C4-2B (cell line): ENCODE measurements around the gene LGR6.
"Not testable (repeated sequence)": the region's sequence is repeated elsewhere in the genome, so short reads cannot be mapped to it uniquely, and the experiment has no call there.

Experiments
- H3K27ac ChIP-seq: fragments of 450-650 bp; 2 replicates; pipeline ENCODE4 v1.5.1; 2017
- ZFX ChIP-seq: fragments of 450-650 bp; IDR thresholded peaks from 2 replicates; pipeline ENCODE4 v1.6.1; 2017
- TF ChIP-seq, protein P1 (sequence below): fragments of 450-650 bp; conservative IDR thresholded peaks from 2 replicates; pipeline ENCODE4 v1.5.1; 2017; ENCODE audit warnings: mild to moderate bottlenecking

Gene LGR6

DNA sequence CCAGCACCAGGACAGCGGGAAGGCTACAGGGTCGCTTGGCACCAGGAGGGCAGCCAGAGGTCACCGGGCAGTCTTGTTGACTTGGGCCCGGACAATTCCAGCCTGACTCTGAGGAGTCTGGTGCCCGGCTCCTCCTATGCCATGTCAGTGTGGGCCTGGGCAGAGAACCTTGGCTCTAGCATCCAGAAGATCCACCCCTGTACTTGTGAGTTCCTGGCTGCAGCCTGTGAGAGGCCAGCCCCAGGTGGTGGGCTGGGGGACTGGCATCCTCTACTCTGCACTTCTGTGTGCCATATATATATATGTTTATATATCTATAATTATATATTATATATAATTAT is 21.6 kb upstream of the LGR6 start:
- no peak overlapping the region for H3K27ac ChIP-seq
- TF ChIP-seq, protein P1, sequence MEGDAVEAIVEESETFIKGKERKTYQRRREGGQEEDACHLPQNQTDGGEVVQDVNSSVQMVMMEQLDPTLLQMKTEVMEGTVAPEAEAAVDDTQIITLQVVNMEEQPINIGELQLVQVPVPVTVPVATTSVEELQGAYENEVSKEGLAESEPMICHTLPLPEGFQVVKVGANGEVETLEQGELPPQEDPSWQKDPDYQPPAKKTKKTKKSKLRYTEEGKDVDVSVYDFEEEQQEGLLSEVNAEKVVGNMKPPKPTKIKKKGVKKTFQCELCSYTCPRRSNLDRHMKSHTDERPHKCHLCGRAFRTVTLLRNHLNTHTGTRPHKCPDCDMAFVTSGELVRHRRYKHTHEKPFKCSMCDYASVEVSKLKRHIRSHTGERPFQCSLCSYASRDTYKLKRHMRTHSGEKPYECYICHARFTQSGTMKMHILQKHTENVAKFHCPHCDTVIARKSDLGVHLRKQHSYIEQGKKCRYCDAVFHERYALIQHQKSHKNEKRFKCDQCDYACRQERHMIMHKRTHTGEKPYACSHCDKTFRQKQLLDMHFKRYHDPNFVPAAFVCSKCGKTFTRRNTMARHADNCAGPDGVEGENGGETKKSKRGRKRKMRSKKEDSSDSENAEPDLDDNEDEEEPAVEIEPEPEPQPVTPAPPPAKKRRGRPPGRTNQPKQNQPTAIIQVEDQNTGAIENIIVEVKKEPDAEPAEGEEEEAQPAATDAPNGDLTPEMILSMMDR = no peak
- no peak for TF ChIP-seq ZFX

DNA sequence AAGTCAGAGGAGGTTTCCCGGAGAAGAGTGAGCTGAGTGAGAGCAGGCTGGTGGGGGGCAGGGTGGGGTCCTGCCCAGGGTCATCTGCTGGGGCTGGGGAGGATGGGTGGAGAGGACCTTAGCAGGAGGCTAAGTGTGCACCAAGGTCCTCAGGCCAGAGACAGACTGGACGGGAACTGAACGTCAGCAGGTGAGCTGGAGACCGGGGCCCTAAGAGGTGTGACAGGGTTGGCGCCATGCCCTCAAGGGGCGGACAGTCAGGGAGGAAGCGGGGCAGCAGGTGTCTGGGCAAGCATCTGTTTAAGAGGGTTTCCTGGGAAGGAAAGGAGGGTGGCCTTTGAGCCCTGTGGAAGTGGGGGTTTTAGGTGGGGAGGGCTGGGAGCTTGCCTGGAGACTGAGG is 19.6 kb upstream of the LGR6 start:
- H3K27ac ChIP-seq = no peak overlapping the region
- TF ChIP-seq, protein P1 = no peak
- TF ChIP-seq ZFX = no peak

DNA sequence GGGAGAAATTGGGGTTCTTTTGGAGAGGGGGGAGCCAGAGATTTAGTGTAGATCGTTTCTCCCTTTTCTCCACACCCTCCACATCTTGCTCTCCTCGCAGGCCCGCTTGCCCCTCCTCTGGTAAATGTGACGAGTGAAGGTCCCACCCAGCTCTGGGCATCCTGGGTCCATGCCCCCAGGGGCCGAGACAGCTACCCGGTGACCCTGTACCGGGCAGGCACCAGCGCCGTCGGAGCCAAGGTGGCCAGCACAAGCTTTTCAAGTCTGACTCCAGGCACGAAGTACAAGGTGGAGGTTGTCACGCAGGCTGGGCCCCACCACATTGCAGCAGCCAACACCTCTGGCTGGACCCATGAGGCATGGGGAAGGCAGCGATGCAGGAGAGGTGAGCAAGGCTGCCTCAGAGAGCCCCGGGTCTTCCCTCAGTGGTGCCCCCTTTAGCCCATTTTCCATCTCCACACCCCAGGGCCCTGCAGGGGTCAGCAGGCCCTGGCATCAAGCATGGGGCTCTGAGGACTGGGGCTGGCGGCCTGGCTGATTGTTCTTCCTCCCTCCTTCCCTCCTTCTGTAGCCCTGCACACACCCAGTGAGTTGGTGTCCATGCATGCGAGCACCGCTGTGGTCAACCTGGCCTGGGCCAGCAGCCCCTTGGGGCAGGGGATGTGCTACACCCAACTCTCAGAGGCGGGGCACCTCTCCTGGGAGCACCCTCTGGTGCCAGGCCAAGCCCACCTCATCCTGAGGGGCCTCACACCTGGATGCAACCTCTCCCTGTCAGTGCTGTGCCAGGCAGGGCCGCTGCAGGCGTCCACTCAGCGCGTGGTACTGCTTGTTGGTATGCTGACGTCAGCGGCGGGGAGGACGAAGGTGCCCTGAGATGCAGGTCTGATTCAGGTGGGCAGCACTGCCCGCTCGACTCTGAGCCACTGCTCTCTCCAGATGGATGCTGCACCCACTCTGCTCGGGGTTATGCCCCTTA is 16.4 kb upstream of the LGR6 start:
- no peak for TF ChIP-seq ZFX
- TF ChIP-seq, protein P1 = no peak
- H3K27ac ChIP-seq = no peak overlapping the region

DNA sequence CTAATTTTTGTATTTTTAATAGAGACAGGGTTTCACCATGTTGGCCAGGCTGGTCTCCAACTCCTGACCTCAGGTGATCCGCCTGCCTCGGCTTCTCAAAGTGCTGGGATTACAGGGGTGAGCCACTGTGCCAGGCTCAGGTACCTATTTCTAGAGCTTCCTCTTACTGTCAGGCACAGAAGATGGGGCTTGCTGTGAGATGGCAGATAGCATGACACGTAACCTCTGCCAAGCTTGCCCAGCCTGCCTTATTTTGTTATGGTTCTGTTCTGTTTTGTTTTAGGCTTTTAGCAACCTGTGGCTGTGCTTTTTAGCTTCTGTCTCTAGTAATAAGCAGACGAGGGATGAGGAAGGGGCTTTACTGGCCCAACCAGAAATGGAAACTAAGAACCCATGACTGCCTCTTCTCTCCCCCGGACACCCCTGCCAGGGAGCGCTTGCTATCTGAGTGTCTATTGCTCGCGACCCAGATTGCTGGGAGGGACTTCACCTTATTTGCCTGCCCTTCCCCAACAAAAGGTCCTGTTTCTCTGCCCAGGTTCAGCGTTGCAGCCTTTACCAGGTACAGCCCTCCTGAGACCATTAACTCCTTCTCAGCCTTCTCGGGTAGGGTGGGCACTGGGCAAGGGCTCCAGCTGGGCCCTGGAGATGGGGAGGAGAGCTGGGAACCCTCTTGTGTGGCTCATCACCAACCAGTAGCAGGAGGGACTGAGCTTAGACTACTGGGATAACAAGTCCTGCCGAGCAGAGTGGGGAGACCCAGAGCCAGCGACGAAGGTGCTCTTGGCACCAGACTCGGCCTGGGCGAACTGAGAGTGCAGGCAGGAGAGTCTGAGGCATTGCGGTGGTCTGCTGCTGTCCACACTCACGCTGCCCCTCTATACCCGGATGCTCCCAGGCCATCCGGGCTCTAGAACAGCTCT is 13.5 kb upstream of the LGR6 start:
- no peak overlapping the region for H3K27ac ChIP-seq
- no peak for TF ChIP-seq ZFX
- TF ChIP-seq, protein P1 = no peak

DNA sequence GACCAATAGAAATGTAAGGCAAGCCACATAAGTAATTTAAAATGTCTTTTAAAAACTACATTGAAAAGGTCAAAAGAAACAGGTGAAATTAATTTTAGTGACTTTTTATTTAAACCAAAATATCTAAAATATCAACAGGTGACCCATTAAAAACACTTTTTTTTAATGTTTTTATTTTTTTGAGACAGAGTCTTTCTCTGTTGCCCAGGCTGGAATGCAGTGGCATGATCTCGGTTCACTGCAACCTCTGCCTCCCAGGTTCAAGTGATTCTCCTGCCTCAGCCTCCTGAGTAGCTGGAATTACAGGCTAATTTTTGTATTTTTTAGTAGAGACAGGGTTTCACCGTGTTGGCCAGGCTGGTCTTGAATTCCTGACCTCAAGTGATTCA is 12.9 kb upstream of the LGR6 start:
- H3K27ac ChIP-seq = not testable (repeated sequence)

DNA sequence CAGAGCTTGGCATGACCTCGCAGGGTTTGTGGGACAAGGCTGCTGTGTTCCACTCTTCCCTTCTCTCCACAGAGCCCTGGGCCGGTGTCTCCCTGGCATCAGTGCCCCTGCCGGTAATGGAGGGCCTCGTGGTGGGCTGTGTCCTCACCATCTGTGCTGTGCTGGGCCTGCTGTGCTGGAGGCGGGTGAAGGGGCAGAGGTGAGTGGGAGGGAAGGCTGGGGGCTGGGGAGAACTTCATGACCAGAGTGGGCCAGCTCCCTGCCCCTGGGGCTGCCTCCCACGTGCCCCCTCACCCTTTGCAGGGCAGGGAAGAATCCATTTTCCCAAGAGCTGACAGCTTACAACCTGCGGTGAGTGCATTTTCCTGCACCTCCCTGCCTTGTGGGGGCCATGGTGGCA is 12.0 kb upstream of the LGR6 start:
- no peak overlapping the region for H3K27ac ChIP-seq
- TF ChIP-seq ZFX = no peak
- TF ChIP-seq, protein P1 = no peak

DNA sequence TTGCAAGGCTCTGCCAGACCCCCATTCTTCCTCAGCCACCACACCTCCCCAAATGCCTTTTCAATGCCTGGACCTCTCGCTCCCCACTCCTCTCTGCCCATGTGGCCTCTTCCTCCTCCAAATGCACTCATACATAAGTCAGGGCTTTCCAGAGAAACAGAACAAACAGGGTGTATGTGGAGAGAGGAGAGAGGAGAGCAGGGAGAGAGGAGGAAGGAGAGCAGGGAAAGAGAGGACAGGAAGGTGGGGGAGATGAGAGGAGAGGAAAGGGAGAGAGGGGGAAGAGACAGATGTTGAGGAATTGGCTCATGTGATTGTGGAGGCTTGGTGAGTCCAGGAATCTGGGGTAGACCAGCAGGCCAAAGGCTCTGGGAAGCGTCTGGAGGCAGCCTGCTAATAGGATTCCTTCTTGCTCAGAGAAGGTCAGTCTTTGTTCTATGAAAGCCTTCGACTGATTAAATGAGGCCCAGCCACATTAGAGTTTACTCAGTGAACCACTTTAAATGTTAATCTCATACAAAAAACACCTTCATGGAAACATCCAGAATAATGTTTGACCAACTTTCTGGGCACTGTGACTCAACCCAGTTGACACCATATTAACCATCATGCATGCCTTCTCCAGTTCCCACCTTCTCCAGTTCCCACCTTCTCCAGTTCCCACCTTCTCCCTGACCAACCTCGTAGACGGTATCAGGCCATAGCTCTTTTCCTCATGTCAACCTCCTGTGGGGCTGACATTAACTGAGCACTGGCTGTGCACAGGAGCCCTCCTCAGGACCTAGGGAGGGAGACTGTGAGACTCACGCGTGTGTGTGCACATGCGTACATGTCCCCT is 11.3 kb upstream of the LGR6 start:
- TF ChIP-seq, protein P1 = no peak
- no peak for TF ChIP-seq ZFX
- no peak overlapping the region for H3K27ac ChIP-seq
